ENCODE results near the gene PTPRH. TPM values are rescaled to one million over a fixed set of nuclear protein-coding genes. Genes with fewer than 3 reads are reported as not detected.

Gene PTPRH
- total and polyA plus RNA-seq, 7 experiments from 2014 or later: 0.56 TPM; not detected in 6

DNA sequence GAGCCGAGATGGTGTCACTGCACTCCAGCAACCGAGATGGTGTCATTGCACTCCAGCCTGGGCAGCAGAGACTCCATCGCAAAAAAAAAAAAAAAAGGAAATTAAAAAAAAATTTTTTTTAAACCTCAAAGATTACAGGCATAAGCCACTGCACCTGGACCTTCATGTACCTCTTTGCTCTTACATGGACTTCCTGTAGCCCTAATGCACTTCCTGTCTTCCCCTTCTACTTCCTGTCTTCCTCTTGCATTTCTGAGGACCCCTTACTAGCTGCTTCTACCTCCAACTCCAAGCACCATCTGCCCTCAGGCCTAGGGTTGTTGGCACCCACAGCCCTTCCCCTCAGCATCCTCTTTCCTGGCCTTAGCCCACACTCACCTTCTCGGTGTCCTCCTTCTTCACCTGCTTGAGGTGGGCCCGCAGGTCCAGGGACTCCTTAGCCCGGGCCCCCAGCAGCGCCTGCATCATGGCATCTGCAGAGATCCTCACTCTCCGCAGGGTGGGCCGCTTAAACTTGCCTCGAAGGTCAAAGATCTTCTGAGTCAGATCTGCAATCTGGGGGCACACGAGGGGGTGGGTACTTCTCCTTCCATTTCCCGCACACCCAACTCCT is 55.5 kb downstream of the PTPRH start:
- Mint-ChIP-seq H3K4me1 (peaks cover 10 to 40% (median 26%) of the 10 kb centered on the region in 7 donors), H3K4me3 (peak overlapping the region in 5 of 10 donors; percentile 19 to 75 (median 35)), H3K27me3 (peaks cover 24 to 41% (median 34%) of the 10 kb centered on the region in 5 donors), H3K36me3 (peaks cover 0 to 9% (median 7%) of the 10 kb centered on the region in 5 donors), H3K9me3 (peaks cover 3 to 33% (median 14%) of the 10 kb centered on the region in 11 donors), H3K27ac (peak overlapping the region in 3 of 9 donors; percentile 23 to 73 (median 47))
- ChIA-PET POLR2A (interaction anchor here (1.0 kb wide), 1 partner anchor 848 kb away, joined by 4 read pairs; no protein-coding TSS in a partner anchor), CTCF (interaction anchor here (0.6 kb wide), 1 partner anchor 305 kb away, joined by 3 read pairs; no protein-coding TSS in a partner anchor)
- no peak overlapping the region for H3K4me3 ChIP-seq (ENCODE audit: low read length)
- H3K4me1 ChIP-seq (ENCODE audit: control insufficient read depth in 2 of 2, insufficient read depth in 2 of 2, low read length in 2 of 2): peaks cover 0 to 12% of the 10 kb centered on the region in 2 donors
- H3K36me3 ChIP-seq (ENCODE audit: control insufficient read depth in 2 of 3, insufficient read depth in 3 of 3, low read length in 3 of 3): no peaks in the 10 kb centered on the region
- intact Hi-C loops (cut with micrococcal nuclease): no loop called here
- peaks cover 0 to 10% of the 10 kb centered on the region in 2 donors for H3K27me3 ChIP-seq (ENCODE audit: control insufficient read depth in 2 of 2, insufficient read depth in 2 of 2, low read length in 2 of 2)
- H3K27ac ChIP-seq (ENCODE audit: low read depth, low read length): no peak overlapping the region
- peaks cover 0 to 17% (median 10%) of the 10 kb centered on the region in 3 experiments for H3K9me3 ChIP-seq (ENCODE audit: control insufficient read depth in 2 of 3, low read length in 3 of 3)
- DNase-seq (no peak), ATAC-seq (no peak)

DNA sequence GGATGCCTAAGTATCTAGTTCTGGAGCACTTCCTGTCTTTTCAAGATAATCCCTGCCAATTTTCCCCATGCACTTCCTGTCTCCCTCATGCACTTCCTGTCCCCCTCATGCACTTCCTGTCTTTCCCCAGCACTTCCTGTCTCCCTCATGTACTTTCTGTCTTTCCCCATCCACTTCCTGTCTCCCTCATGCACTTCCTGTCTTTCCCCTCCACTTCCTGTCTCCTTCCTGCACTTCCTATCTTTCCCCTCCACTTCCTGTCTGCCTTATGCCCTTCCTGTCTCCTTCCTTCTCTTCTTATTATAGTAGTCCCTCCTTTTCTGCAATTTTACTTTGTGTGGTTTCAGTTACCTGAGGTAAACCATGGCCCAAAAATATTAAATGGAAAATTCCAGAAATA is 57.3 kb downstream of the PTPRH start:
- ATAC-seq (no peak), DNase-seq (no peak)
- H3K27ac ChIP-seq (ENCODE audit: low read depth, low read length): peak overlapping the region; percentile 38
- H3K36me3 ChIP-seq (ENCODE audit: control insufficient read depth in 2 of 3, insufficient read depth in 3 of 3, low read length in 3 of 3): no peaks in the 10 kb centered on the region
- H3K27me3 ChIP-seq (ENCODE audit: control insufficient read depth in 2 of 2, insufficient read depth in 2 of 2, low read length in 2 of 2): peaks cover 0 to 8% of the 10 kb centered on the region in 2 donors
- H3K9me3 ChIP-seq (ENCODE audit: control insufficient read depth in 2 of 3, low read length in 3 of 3): peaks cover 0 to 17% (median 10%) of the 10 kb centered on the region in 3 experiments
- Mint-ChIP-seq H3K27ac (peak overlapping the region; percentile 69 to 90 (median 84)), H3K4me1 (peaks cover 10 to 40% (median 24%) of the 10 kb centered on the region in 7 donors), H3K27me3 (peaks cover 28 to 42% (median 32%) of the 10 kb centered on the region in 5 donors), H3K9me3 (peaks cover 3 to 33% (median 14%) of the 10 kb centered on the region in 11 donors), H3K36me3 (peaks cover 0 to 9% (median 7%) of the 10 kb centered on the region in 5 donors), H3K4me3 (peak overlapping the region in 4 of 10 donors; percentile 7 to 64 (median 48))
- ChIA-PET POLR2A (interaction anchor here (1.0 kb wide), 1 partner anchor 233 kb away, joined by 3 read pairs; no protein-coding TSS in a partner anchor), CTCF (interaction anchor here (0.6 to 1.8 kb wide), 2 partner anchors 12 to 487 kb away, joined by 3 to 7 read pairs; no protein-coding TSS in a partner anchor)
- H3K4me3 ChIP-seq (ENCODE audit: low read length): no peak overlapping the region
- peaks cover 0 to 12% of the 10 kb centered on the region in 2 donors for H3K4me1 ChIP-seq (ENCODE audit: control insufficient read depth in 2 of 2, insufficient read depth in 2 of 2, low read length in 2 of 2)
- intact Hi-C loops (cut with micrococcal nuclease): no loop called here

DNA sequence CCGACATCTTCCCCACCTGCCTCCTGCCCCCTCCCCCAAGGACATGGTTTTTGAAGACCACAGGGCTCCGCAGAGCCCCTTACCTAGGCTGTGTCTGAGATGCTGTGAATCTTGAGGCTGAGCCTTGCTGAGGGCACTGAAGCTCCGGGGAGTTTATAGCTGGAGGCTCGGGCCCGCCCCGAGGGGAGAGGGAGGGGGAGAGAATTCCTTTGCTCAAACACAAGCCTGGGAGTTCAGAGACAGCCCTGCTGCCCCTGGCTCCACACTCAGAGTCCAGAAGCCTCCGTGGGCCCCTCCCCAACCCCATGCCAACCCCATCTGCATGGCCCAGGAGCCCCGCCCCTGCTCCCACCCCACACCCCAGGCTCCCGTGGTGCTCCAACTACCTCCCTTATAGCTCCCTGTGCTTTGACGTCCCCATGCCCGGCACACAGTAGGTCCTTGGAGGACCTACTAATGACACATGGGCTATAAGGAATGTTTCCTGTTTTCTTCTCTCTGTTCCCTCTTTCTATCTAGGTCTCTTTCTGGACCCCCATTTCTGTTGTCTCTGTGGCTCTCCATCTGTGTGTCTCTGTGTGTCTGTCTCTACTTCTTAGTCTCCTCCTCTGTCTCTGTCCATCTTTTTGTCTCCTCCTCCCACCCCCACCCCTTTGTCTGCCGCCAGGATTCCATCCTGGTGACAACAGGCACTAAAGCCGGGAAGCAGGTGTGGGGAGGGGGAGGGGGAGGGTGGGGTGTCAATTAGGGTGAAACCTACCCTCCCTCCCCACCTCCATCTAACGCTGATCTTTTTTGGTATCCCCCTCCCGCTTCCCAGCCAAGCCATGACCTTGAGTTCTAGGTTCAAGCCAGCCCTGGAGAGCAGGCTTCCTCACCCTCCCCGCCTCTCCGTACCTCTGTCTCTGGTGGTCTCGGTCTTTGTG is 60.0 kb downstream of the PTPRH start, which contains the start of gene TNNT1:
Gene TNNT1 (minus strand): TSS at position 129 of the 926 bp plus-strand sequence. CDS start 2,049 bp downstream, outside the sequence.
- H3K4me3 ChIP-seq (ENCODE audit: low read length): no peak within 1 kb of the TSS
- H3K27me3 Mint-ChIP-seq: peaks cover 36 to 47% (median 41%) of the 10 kb centered on the region in 5 donors
- peaks cover 0 to 8% (median 5%) of the 10 kb centered on the region in 5 donors for H3K36me3 Mint-ChIP-seq
- no peak within 1 kb of the TSS for H3K4me3 Mint-ChIP-seq
- H3K27ac Mint-ChIP-seq: peak within 1 kb of the TSS in 2 of 9 donors; percentile 41 to 65
- H3K36me3 ChIP-seq (ENCODE audit: control insufficient read depth in 2 of 3, insufficient read depth in 3 of 3, low read length in 3 of 3): no peaks in the 10 kb centered on the region
- peaks cover 3 to 32% (median 14%) of the 10 kb centered on the region in 11 donors for H3K9me3 Mint-ChIP-seq
- DNase-seq (no peak), ATAC-seq (no peak)
- intact Hi-C loops (cut with micrococcal nuclease): loop anchor here in 1 of 2 donors (10.0 kb wide), 1 partner anchor 155 kb away; no protein-coding TSS in a partner anchor
- peaks cover 0 to 5% of the 10 kb centered on the region in 2 donors for H3K4me1 ChIP-seq (ENCODE audit: control insufficient read depth in 2 of 2, insufficient read depth in 2 of 2, low read length in 2 of 2)
- H3K9me3 ChIP-seq (ENCODE audit: control insufficient read depth in 2 of 3, low read length in 3 of 3): peaks cover 0 to 12% (median 10%) of the 10 kb centered on the region in 3 experiments
- peaks cover 5 to 6% of the 10 kb centered on the region in 2 donors for H3K27me3 ChIP-seq (ENCODE audit: control insufficient read depth in 2 of 2, insufficient read depth in 2 of 2, low read length in 2 of 2)
- H3K4me1 Mint-ChIP-seq: peaks cover 15 to 41% (median 27%) of the 10 kb centered on the region in 7 donors
- no peak within 1 kb of the TSS for H3K27ac ChIP-seq (ENCODE audit: low read depth, low read length)
- POLR2A ChIA-PET: no interaction called here
- CTCF ChIA-PET: no interaction called here

DNA sequence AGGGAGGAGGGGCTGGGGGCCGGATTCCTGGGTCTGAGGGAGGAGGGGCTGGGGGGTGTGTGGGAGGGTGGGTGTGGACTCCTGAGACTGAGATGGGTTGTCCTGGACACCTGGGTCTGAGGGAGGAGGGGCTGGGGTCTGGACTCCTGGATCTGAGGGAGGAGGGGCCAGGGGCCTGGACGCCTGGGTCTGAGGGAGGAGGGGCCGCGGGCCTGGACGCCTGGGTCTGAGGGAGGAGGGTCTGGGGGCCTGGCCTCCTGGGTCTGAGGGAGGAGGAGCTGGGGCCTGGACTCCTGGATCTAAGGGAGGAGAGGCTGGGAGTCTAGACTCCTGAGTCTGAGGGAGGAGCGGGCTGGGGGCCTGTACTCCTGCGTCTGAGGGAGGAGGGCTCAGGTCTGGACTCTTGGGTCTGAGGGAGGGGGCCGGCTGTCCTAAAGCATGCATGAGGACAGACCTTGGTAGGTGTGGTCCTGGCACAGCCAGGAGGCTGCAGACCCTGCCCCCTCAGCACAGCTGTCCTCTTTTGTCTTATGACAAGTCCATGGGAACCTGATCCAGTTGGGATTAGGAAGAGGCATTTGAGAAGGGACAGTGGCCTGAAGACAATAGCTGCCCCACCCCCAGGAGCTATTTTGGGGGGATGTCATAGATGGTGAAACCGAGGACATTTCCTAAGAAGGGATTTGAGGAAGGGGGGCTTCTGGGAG is 61.6 kb downstream of the PTPRH start:
- ATAC-seq: no peak
- Histone ChIP-seq H3K27ac (ENCODE audit: low read depth, low read length) (no peak overlapping the region), H3K4me3 (ENCODE audit: low read length) (no peak overlapping the region), H3K36me3 (ENCODE audit: control insufficient read depth in 2 of 3, insufficient read depth in 3 of 3, low read length in 3 of 3) (no peaks in the 10 kb centered on the region), H3K27me3 (ENCODE audit: control insufficient read depth in 2 of 2, insufficient read depth in 2 of 2, low read length in 2 of 2) (peaks cover 5 to 6% of the 10 kb centered on the region in 2 donors), H3K4me1 (ENCODE audit: control insufficient read depth in 2 of 2, insufficient read depth in 2 of 2, low read length in 2 of 2) (no peaks in the 10 kb centered on the region), H3K9me3 (ENCODE audit: control insufficient read depth in 2 of 3, low read length in 3 of 3) (peaks cover 0 to 12% (median 10%) of the 10 kb centered on the region in 3 experiments)
- Mint-ChIP-seq H3K27me3 (peaks cover 48 to 53% (median 50%) of the 10 kb centered on the region in 5 donors), H3K4me1 (peaks cover 8 to 26% (median 17%) of the 10 kb centered on the region in 7 donors), H3K9me3 (peaks cover 2 to 23% (median 11%) of the 10 kb centered on the region in 11 donors), H3K4me3 (no peak overlapping the region), H3K36me3 (peaks cover 0 to 9% (median 0%) of the 10 kb centered on the region in 5 donors), H3K27ac (no peak overlapping the region)
- ChIA-PET POLR2A (no interaction called here), CTCF (no interaction called here)
- DNase-seq: no peak
- intact Hi-C loops (cut with micrococcal nuclease): loop anchor here in 1 of 2 donors (10.0 kb wide), 1 partner anchor 157 kb away; no protein-coding TSS in a partner anchor

DNA sequence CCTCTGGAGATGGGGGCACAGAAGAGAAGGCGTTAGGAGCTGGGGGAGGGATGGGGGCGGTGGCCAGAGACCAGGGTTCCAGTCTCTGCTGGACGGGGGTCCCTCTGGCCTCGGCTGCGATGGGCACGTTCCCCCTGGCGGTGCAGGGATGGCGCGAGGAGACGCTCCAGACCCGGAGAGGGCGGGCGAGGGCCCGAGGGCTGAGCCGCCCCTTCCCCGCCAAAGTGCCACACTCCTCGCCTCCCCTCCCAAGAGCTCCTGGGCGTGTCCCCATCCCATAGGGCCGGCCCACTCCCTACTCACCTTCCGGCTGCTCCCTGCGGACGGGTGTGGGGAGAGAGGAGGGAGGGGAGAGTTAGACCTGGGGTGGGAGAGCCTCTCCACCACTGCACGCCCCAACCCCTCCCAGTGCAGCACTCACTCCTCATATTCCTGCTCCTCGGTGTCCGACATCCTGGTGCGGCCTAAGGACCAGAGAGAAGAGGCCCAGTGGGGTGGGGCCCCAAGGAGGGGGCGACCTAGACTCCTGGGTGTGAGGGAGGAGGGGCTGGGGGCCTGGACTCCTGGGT is 62.5 kb downstream of the PTPRH start:
- Histone ChIP-seq H3K36me3 (ENCODE audit: control insufficient read depth in 2 of 3, insufficient read depth in 3 of 3, low read length in 3 of 3) (no peaks in the 10 kb centered on the region), H3K27me3 (ENCODE audit: control insufficient read depth in 2 of 2, insufficient read depth in 2 of 2, low read length in 2 of 2) (peaks cover 5 to 8% of the 10 kb centered on the region in 2 donors), H3K9me3 (ENCODE audit: control insufficient read depth in 2 of 3, low read length in 3 of 3) (peaks cover 0 to 6% (median 5%) of the 10 kb centered on the region in 3 experiments), H3K27ac (ENCODE audit: low read depth, low read length) (no peak overlapping the region), H3K4me1 (ENCODE audit: control insufficient read depth in 2 of 2, insufficient read depth in 2 of 2, low read length in 2 of 2) (no peaks in the 10 kb centered on the region), H3K4me3 (ENCODE audit: low read length) (no peak overlapping the region)
- Mint-ChIP-seq H3K9me3 (peaks cover 0 to 17% (median 5%) of the 10 kb centered on the region in 11 donors), H3K4me3 (peak overlapping the region in 1 of 10 donors; percentile 41), H3K27me3 (peaks cover 48 to 59% (median 50%) of the 10 kb centered on the region in 5 donors), H3K27ac (no peak overlapping the region), H3K36me3 (peaks cover 0 to 9% (median 0%) of the 10 kb centered on the region in 5 donors), H3K4me1 (peaks cover 3 to 17% (median 10%) of the 10 kb centered on the region in 7 donors)
- DNase-seq (no peak), ATAC-seq (no peak)
- ChIA-PET CTCF (interaction anchor here (0.6 to 1.0 kb wide), 2 partner anchors 57 to 357 kb away, joined by 3 read pairs; no protein-coding TSS in a partner anchor), POLR2A (no interaction called here)
- intact Hi-C loops (cut with micrococcal nuclease): loop anchor here in 1 of 2 donors (10.0 kb wide), 1 partner anchor 158 kb away; no protein-coding TSS in a partner anchor

All from naive thymus-derived CD4-positive, alpha-beta T cell (primary cell).